HG02870 (cell line): ENCODE measurements around the gene OR8B12.

Source experiments
- ATAC-seq: cut with Tn5 transposase; IDR thresholded peaks from one replicate; pipeline ENCODE4 v1.9.1; 2021; ENCODE audit warnings: mild to moderate bottlenecking, moderate library complexity; ENCODE audit not compliant: unreplicated experiment

The OR8B12 gene, protein sequence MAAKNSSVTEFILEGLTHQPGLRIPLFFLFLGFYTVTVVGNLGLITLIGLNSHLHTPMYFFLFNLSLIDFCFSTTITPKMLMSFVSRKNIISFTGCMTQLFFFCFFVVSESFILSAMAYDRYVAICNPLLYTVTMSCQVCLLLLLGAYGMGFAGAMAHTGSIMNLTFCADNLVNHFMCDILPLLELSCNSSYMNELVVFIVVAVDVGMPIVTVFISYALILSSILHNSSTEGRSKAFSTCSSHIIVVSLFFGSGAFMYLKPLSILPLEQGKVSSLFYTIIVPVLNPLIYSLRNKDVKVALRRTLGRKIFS

DNA sequence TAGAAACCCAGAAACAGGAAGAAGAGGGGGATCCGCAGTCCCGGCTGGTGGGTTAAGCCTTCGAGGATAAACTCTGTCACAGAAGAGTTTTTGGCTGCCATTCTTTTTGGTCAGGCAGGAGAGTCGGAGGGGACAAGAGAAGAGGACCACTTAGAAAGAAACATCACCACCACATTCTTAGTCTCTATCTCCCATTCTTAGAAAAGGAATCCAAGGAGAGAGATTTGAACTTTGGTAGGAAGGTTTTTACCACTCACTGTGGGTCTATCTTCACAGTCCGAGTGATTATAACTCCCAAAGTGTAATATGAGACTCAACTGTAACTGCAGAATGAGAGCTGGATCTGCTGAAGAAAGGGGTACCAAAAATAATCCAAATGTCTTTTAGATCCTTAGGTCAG lies at the start of gene OR8B12:
Gene OR8B12, minus strand, starts transcription at position 101 of the 400 bp plus-strand sequence. Its CDS starts 0 bp downstream, at position 101.
- no peak for ATAC-seq

DNA sequence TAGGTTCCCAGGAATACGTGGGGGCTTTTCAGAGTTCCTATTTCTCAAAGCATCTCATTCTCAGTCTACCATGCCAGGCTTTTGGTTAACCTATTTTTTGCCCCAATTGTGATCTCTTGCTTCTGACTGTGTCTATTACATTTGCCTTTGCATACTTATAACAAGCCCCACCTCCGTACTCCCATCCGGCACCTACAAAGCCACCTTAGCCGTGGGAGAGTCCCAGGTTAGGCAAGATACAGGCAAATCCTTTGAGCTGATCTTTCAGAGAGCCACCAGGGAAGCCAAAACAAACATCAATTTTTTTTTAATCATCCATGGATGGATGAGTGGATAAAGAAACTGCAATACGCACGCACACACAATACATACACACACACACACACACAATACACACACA lies 49.2 kb upstream of the OR8B12 start:
- no peak for ATAC-seq

DNA sequence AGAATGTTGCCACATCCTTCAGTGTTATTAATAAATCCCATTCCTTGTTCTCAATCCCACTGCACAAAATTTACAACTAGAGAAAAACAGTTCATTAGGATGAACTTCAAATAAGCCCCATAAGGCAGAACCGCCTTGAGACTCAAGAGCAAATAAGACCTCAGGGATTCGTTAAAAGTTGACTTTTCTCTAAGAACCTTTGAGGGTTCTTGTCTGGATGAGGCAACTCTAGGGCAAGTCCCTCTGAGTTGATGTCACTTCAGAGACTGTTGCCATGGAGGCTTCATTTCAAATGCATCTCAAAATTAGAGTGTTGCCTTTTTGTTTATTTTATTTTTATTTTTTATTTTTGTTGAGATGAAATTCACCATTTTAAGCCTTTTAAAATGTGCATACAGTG lies 48.0 kb upstream of the OR8B12 start:
- no peak for ATAC-seq

DNA sequence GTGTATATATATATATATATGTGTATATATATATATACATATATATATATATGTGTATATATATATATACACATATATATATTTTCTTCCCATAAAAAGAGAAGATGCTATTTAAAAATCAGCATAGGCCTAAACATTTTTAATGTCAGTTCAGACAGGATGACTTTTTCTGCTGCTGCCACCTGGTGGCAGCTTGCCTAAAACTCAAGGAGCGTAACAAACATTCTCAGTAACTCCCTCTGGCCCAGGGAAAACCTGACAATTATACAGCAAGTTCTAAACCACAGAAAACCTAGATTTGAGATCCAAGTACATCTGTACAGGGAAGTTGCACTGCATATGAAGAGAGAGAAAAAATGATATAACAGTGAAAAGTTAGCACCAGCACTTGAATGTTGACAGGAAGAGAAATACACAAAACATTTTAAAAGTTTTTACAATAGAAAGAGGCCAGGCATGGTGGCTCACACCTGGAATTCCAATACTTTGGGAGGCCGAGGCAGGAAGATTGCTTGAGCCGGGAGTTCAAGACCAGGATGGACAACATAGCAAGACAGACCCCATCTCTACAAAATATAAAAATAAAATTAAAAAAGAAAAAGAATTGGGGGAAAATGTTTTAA lies 42.9 kb upstream of the OR8B12 start:
- peak; percentile 64 for ATAC-seq

DNA sequence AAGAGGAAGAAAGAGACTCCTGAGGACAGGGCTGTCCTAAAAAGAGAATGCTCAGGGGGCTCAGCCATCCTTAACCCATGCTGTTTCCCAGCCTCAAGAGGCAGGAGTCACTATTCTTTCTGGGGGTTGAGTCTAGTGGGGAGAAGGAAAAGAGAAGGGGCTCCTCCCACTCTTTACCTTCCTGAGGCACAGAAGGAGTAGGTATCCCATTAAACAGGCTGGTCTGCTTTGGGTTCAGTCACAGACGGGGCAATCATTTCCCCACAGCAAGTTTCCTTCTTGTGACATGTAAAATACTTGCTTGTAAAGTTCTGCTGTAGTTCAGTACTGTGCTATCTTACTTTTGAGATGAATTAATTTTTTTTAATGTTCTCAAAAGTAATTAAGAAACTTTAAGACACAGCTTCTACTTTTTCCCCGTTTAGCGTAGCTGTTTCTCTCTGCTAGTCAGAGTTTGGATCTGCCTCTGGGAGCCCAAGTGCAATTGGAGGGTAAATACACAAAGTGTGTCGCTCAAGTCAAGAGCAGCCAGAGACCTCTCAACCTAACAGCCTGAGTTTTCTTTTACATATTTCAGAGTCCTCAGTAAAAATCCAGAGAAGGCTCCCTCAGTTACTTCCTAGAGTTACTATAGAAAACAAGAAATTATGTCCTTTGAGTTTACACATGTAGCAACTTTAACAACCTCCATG lies 41.4 kb upstream of the OR8B12 start:
- ATAC-seq = no peak

DNA sequence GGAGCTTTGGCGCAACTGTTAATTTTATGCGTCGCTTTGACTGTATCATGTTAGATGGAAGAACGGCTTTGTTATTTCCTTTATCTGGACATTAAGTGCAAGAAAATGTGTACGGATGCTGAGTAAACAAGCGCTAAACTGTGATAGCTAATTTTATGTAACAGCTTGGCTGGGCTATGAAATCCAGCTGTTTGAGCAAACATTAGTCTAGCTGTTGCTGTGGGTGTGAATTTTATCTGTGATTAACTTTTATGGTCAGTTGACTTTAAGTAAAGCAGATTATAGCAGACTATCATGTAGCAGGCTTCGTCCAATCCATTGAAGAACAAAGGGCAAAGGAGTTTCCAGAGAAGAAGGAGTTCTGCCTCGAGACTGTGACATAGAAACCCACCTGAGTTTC lies 40.3 kb upstream of the OR8B12 start:
- ATAC-seq = no peak

DNA sequence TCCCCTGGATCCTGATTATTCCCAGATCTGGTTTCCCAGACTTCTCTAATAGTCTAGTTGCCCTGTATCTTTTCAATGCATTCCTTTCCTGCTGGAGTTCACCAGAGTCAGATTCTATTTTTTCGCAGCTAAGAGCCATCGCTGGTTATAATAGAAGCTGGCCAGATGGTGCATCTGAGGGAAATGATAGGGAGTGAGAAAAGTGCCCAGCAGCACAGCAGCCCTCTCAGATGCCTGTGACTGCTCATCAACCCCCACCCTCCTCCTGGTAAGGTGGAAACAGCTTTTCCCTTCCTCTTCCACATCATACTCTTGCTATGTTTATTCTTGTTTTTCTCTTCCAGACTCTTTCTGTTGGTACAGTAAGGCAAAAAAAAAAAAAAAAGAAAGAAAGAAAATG lies 39.1 kb upstream of the OR8B12 start:
- ATAC-seq = no peak

DNA sequence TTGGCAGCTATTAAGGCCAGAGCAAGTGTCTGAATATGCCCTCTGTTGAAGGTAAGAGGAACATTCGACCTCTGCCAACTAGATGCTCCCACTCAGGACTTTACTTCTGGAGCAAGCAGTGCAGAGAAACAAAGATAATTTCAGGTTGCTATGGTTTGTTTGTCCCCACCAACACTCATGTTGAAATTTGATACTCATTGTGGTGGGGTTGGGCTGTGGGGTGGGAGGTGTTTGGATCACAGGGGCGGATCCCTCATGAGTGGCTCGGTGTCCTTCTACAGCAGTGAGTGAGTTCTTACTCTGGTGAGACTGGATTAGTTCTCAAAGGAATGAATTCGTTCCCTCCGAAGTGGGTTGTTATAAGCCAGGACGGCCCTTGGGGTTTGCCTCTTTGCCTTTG lies 38.4 kb upstream of the OR8B12 start:
- ATAC-seq = peak; percentile 30

DNA sequence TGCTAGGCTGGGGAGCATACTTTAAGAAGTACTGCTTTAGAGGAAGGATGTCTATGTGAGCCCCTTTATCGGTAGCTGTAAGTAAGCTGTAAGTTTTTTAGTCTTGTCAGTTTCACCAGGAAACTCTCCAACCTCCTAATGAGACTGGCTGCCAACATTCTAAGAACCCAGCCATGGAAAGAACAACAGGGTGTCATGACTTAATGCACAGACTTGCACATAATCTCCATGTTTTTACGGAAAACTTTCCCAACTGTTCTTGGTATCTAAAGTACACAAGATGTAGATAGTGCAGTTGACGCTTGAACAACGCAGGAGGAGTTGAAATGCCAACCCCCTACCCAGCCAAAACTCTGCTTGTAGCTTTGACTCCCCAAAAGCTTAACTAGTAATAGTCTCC lies 35.3 kb upstream of the OR8B12 start:
- no peak for ATAC-seq

DNA sequence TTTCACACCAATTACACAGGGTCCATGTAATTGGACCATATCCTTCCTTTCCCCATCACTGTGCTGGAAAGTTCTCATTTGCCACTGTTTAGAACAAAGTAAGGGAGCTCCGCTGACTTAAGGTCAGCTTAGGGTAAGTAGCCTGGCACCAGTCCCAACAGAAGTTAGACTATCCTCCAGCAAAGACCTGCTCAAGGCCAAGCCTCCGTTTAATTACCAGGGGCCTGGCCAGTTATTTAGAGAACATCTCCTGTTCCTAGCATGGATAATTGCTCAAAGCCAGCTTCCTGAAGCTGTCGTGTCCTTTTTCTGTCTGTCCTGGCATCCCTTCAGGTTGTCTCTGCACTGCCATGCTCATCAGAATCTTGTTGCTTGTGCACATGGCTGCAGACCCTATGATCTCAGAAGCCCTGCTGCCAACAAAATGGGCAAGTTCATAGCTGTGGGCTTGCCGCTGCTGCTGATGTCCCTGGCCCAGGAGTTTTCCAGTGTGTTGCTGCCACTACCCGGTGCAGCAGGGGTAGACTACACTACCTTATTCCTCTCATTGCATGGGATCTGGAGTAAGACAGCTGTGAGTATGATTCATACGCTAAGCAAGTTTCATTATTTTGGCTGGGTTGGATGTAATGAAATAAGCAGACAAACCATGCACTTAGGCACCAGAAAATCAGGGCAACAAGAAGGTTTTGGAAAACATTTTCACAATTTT lies 34.4 kb upstream of the OR8B12 start:
- no peak for ATAC-seq

DNA sequence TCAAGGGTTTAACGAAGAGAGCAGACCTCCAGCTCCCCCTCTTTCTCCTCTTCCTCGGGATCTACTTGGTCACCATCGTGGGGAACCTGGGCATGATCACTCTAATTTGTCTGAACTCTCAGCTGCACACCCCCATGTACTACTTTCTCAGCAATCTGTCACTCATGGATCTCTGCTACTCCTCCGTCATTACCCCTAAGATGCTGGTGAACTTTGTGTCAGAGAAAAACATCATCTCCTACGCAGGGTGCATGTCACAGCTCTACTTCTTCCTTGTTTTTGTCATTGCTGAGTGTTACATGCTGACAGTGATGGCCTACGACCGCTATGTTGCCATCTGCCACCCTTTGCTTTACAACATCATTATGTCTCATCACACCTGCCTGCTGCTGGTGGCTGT lies 26.7 kb upstream of the OR8B12 start:
- no peak for ATAC-seq

DNA sequence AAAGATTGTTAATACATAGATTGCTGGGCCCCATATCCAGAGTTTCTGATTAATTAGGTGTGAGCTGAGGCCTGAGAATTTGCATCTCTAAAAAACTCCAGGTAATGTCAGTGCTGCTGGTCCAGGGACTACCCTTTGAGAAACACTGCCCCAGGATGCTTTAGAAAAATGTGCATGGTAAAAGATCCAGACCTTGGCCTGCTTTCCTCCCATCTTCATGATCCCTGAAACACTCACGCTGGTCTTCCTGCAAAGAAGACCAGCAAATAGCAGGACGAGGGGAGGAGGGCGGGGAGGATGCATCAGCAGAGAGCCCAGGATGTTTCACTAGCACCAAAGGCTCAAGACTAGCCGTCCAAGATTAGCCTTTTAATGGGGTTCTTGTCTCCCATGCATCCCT lies 26.2 kb upstream of the OR8B12 start, which contains the start of gene OR8A1:
Gene OR8A1, plus strand, starts transcription at position 301 of the 400 bp plus-strand sequence. CDS start 123 bp downstream, outside the sequence.
- no peak for ATAC-seq

DNA sequence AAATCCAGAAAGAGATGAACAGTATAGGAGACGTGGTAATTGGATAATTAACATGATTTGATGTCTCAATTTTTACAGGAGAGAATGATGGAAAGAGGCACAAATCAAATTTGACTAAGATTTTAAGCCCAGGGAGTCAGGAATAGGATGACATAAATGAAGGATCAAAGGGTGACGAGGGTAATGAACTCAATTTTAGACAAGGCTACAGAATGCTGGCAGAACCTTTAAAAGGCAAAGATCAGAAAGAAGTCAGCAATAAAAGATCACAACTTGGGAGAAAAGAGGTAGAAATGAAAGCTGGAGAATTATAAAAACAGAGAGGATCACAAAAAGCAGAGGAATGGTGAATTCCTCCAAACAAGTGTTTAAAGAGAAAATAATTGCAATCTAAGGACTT lies 13.4 kb upstream of the OR8B12 start:
- ATAC-seq = no peak

DNA sequence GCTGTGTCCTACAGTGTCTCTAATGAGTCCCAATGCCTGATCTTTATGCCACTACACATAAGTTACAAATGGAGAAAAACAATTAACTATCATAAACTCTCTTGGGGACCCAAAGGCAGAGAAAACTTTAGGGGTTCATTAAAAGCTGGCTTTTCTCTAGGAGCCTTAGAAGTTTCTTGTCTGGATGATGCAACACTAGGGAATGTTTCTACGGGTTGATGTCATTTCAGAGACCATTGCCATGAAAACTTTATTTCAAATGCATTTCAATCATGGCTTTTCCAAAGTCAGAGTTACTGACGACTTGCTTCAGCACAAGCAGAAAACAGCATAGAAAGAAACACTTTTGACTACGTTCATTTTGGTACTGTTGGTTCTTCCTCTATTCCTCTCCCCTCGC lies 8.5 kb upstream of the OR8B12 start:
- ATAC-seq = no peak

DNA sequence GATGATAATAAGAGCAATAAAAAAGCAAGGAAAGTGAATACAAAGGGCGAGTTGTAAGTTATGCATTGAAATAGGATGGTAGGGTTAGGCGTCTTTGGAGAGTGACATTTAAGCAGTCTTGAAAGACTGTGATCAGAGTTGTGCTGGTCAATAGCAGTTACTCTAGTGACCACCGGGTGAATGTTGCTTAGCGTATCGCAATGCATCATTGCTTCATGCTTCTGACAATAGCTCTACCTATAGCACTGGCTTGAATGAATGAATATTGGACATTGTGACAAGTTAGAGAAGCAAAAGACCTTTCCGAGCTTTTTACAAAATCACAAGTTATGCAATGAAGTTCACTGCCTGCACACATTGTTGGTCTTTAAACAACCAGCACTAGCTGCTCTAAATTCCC lies 7.7 kb upstream of the OR8B12 start:
- no peak for ATAC-seq

DNA sequence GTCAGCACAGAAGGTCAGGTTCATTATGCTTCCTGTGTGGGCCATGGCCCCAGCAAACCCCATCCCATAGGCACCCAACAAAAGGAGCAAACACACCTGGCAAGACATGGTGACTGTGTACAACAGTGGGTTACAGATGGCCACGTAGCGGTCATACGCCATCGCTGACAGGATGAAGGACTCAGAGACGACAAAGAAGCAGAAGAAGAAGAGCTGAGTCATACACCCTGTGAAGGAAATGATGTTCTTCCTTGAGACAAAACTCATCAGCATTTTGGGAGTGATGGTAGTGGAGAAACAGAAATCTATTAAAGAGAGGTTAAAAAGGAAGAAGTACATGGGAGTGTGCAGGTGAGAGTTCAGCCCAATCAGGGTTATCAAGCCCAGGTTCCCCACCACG lies 309 bp downstream of the OR8B12 start:
- ATAC-seq = no peak

DNA sequence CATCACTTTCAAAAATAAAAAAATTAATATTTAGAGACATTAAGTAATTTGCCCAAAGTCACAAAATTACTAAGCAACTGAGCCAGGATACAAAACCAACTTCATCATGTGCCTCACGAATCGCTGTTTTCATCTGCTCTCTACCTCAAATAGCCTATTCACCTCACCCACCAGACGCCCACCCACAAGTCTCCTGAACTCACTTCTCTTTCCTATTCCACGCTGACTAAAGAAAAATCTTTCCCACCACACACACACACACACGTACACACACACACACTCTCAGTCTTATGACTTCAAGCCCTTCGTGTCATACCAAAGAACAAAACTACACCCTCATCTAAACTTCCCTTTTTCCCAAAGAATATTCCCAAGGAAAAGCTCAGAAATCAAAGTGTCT lies 2.2 kb downstream of the OR8B12 start:
- ATAC-seq = no peak

DNA sequence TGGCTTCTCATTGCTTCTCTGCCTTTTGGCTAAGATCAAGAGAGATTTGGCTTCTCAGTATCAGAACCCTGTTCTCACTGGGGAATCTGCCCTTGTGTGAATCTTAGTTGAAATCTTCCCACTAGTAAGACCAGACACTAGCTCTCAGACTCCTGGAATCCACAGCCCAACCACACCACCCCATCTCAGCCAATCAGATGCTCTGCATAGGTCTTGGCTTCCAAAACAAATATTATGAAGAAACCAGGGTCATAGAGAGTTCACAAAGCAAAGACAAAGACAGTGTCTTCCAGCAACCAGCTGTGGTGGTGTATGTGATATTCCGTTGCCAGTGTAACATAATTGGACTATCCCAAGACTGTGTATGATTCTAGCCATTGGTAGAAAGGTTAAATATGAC lies 5.4 kb downstream of the OR8B12 start:
- no peak for ATAC-seq

DNA sequence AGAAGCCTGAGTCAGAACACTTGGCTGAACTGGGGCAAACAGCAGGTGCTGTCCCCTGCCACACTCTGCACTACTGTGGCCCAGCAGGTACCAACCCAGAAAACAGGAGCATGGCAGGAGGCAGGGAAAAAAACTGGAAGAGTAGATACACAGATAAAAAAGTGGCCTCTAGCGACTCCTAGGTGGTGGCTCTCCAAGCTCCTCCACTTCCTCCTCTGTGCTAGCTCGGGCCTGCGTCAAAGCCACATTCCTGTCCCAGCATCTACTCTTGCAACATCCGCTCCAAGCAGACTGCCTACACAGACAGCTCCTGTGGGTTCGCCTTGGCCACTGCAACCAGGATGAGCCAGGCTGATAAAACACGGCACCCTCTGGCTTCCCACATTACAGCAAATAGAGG lies 6.9 kb downstream of the OR8B12 start:
- ATAC-seq = no peak

DNA sequence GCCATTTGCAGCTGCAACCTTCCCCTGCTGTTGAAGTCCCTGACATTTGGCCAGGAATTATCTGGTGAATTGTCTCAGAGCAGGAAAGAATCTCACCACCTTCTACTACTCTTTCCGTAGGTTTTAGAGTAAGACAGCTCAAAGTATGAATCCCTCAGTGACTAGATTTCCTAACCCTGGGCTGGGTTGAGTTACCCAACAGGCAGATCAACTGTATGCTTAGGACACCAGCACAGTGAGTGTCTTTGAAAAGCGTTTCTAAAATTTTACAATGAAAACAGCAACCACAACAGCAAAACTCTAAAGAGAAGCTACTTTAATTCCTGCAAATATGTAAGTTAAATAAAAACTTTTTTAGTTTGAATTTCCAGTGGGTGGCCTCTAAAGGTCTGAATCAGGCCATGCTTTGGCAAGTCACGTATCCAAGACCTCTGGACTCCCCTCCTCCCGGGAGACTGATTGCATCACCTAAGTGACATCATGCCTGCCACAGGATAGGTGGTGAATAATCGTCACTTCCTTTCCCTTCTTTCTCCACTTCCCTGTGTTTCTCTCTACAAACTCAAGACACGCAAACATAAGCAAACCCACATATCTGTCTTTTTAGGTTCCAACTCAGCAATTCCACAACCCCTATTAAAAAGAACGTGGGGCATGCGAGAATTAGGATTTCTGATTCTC lies 7.8 kb downstream of the OR8B12 start:
- ATAC-seq = no peak

DNA sequence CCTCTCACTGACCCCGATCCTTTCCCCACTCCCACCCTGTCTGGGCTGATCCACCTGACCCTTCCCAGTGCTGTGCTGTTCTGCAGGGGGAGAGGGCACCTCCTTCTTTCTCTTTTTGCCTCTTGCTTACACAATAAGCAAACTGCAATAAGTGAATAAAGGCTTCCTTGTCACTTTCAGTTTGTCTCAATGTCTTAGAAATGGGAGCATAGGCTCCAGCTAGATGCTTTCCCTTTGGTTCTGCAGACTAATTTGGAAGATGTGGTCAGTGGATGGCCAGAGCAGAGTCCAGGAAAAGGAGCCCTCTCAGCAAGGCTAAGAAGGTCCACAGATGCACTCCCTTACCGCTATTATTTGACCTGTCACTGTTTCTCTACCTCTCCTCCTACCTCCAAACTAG lies 9.4 kb downstream of the OR8B12 start:
- no peak for ATAC-seq
